Stimulated activated CD4-positive, alpha-beta T cell treated with anti-CD3 and anti-CD28 coated beads, Interleukin-1b, Interleukin-23, amount 100 ng/mL, for 24 hours (primary cell): ENCODE results near the gene OPALIN.

ENCODE experiments used
- DNase-seq, 4 experiments: peaks; one replicate each; pipeline ENCODE4 v3.0.0-alpha.2; 2020; ENCODE audit warnings: low read depth in 4 of 4, low spot score in 1 of 4

Gene OPALIN, protein sequence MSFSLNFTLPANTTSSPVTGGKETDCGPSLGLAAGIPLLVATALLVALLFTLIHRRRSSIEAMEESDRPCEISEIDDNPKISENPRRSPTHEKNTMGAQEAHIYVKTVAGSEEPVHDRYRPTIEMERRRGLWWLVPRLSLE

DNA sequence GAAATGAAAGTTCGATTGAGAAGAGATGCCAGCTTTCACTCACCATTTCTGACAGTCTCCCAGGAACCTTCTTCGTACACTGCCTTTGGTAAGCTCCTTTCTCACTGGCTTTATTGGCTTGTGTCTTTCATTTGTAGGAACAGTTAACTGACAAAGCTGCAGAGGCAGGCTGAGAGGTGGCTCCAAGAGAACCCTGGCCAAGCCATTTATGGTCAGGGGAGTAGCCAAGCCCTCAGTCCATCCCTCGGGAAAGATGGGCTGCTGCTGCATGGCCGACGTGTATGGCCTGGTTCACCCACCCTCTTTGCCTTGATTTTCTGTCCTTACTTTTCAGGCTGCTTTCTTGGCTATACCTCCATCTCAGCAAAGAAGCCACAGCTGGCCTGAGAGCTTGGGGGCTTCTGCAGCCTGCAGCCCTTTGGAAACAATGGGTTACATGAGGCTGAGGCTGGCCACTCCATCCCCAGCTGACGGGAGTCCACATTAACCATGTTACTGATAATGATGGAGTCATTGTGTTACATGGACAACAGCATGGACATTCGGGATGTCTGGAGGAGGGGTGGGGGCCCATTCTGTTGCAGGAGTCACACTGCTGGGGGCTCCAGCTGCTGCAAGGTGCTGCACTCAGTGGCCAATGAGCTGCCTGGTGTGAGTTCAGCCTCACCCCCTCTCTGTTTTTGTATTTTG lies at the start of gene OPALIN:
Gene OPALIN, minus strand, starts transcription at position 152 of the 690 bp plus-strand sequence. Its CDS starts 106 bp downstream, at position 46.
- DNase-seq, result no peak

DNA sequence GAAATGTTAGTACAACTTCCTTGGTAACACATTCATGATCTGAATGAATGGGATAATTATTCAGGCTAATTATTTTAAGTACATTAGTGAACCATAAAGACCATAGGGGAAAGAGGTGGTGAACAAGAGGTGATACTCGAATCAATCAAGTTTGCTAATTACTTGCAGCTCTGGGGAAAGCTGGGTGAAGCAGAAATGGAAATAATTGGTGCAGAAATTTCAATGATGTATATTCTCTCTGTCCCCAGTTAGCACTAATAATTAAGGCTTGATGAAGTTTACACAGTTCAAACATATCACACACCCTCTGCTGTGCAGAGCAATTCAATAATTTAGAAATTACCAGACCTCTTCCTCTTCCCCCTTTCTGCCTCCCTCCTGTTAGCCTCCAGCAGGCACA lies 49.4 kb upstream of the OPALIN start:
- no peak for DNase-seq

DNA sequence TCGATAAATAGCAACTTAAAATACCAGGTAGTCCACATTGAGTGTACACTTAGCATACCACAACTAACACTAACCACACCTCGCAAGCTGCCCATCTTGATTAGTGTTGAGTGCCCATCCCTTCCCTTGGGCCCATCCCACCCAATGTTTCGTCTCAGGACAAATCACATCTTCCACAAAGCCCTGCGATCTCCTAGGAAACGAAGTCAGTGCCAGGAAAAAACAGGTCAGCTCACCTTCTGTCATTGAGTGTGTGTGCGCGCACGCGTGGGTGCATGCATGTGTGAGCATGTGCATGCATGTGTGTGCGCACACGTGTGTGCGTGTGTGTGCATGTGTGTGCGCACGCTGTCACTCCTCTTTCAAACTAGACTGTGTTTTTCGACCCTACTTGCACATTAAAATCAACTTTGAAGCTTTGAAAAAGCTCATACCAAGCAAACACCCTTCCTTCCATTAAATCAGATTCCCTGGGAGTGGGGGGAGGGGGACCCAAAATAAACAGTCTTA lies 48.8 kb upstream of the OPALIN start:
- no peak for DNase-seq

DNA sequence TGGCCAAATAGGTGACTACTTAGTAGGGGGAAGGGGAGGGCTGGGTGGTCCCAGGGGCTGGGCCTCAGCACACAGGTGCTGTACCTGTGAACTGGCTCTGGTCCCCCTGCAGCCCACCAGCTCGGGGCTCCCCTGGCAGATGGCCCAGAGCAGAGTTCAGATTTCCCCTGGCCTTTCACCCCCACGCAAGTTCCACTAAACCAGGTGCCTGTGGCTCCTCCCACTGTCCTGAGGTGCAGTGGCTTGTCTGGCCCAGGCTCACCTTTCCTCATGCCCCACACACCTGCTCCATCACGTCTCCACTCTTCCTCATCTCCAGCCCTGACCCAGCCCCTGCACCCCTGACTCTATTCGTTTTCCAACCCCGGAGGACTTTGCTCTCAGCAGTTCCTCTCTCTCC lies 47.3 kb upstream of the OPALIN start:
- no peak for DNase-seq

DNA sequence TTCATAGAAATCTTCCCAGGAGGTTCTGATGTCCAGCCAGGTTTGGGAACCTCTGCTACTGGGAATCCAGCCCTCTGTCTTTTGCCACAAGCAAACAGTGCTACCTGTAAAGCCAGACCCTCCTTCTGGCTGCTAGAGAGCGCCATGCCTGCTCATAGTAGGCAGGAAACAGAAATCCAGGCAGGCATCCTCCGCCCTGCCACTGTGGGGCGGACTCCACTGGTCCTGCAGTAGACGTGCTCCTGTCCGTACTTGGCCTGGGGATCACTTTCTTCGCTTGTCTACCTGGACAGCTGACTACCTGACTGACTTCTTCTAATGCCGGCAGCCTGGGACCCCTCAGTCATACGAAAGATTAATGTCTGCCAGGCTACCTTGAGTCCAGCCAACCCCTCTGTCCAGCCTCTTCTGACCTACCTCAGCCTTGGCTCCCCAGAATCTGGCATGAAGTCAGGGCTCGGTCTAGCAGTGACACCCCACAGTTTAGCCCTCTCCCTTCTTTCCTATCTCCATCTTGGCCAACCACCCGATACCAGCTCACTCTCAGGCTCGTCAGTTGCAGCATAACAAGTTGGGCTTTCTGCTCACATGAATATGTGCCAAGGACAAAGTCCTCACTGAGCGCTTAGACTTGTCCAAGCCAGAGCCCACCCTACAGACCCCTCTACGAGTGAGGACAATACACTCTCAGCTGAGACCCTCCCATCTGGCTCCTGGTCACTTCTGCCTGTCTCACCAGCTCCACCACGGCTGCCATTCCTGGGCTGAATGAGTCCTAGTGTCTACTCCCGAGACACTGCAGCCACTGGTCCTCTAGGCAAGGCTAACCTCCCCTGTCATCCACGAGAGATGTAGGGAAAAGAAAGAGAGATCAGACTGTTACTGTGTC lies 43.9 kb upstream of the OPALIN start:
- no peak for DNase-seq

DNA sequence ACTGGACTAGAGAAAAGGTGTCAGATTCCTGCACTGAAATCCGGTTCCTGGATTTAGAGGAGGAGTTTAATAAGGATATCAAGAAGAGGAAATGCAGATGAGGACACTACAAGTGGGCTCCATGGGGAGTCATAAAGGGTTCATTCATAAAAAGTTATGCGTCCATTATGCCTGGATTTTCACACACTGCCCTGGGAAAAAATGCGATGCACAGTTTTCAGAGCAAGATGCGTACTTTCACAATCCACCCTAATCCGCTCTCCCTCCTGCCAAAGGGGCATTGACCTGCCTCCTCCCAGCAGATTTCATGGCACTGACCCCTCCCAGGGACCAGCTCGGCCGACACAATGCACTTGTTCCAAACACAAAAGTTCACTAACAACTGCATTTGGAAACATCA lies 42.2 kb upstream of the OPALIN start:
- no peak for DNase-seq

DNA sequence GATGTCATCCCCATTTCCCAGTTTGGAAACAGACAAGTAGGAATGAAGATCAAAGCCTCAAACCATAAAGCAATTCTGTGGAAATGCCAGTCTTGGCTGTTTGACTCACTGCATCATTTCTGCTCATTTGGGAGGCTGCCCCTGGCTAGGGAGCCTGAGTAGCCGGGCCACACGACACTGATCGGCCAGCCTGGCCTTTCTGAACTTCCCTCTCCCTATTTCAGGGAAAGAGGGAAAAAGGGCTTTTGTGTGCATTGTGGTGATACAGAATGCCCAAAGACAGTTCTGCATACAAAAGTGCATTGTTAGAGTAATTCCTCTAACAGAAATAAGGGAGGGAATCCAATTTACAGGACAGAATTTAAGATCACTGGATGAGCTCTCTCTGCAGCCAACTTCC lies 41.7 kb upstream of the OPALIN start:
- DNase-seq, result no peak

DNA sequence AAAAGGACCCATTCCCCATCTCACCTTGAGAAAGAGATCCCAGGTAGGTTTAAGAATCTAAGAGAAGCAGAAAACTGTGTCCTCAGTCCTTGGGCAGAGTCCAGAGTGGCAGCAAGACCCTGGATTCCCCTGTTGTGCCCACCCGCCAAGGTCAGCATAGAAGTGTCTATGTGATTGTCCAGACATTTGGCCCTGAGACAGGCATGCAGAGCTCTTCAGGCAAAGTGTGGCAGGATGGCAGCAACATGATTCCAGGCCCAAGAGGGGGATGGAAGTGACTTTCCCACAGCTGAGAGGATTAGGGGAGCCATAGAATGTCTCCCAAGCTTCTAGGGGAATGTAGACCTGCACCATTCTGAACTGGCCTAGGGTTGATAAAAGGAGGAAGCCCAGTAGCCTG lies 39.1 kb upstream of the OPALIN start:
- DNase-seq, result no peak

DNA sequence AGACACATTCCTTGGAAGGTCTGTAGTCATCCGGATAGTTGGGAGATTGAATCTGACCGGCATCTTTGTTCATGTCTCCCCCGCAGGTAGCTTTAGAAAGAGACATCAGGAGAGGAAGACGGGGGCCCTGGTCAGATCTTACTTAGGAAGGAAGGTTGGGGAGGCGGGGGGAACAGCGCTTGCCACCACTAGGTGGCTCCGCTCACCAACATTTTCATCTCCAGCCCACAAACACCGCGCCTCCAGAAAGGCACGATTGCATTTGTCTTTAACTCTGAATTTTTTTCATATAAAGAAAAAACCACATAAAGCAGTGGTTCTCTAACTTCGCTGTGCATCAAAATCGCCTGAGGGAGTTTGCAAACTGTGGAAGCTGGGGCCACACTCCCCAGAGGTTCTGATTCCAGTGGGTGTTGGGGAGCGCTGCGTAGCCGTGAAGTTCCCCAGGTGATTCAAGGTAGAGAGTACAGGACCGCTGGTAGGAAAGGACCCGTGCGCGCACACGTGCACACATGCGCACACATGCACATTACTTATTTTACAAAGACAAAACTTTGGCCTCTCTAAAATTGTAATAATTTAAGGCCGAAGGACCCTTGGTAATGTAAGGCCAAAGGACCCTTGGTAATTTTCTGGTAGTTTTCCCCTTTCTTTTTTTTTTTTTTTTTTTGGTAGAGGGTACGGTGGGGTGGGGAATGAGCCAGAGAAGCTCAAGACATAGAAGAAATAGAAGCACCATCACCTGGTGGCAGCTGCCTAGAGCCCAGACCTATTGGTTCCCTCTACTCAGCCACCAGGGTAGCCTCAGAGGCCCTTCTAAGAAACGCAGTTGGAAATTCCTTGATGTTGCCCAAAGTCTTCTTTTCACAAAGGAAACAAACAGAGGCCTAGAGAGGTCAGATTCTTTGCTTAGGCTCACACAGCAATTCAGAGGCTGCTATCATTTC lies 37.4 kb upstream of the OPALIN start:
- DNase-seq, result peak; percentile 19 to 43 (median 28)

DNA sequence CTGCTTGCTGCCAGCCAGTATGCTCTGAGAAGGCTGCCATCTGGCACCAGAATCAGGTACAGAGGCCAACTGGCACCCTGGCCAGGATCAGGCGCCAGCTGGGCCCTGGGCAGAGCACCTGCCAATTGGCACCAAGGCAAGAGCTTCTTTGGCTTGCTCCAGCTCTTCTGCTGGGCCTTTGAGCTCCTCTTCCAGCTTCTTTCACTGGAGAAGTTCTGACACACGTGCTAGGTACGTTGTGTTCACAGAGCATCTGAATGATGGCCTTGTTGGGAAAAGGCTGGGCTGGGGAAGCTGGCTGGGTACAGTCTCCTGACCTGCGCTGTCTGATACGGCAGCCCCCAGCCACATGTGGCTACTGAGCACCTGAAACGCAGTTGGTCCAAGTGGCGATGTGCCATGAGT lies 31.7 kb upstream of the OPALIN start:
- no peak for DNase-seq

DNA sequence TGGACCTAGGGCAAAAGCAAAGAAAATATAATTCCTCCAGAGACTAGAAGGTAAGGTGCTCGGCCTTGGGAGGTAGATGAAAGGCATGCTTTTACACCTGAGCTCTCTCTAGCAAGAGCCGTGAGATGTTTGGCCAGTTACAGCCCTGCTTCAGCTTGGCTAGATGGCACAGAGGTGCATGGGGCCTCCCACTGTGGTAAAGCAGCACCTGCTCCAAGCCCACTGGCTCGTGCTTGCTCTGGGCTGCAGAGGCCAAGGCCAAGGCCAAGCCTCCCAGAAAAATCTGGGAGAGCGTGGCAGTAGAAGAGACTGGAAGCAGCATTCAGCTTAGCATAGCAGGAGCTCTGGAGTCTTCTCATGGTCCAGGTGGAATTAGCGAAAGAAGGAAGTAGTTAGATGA lies 31.0 kb upstream of the OPALIN start:
- no peak for DNase-seq

DNA sequence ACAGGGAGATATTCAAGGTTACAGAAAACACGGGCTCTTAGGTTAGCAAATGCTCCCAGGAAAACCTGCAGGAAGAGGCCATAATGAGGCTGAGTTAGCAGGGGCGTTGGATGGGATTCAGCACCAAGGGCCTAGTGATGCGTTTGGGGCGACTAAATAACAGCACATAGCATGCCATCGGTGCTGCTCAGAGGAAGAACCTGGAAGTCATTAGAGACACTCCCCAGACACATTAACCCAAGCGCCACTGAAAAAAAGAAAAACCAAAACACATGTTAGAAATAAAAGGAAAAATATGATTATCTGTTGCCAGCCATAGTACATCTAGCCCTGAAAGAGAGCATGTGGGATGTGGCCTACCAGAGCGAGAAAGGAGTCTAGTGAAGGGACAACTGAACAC lies 28.8 kb upstream of the OPALIN start:
- DNase-seq, result no peak

DNA sequence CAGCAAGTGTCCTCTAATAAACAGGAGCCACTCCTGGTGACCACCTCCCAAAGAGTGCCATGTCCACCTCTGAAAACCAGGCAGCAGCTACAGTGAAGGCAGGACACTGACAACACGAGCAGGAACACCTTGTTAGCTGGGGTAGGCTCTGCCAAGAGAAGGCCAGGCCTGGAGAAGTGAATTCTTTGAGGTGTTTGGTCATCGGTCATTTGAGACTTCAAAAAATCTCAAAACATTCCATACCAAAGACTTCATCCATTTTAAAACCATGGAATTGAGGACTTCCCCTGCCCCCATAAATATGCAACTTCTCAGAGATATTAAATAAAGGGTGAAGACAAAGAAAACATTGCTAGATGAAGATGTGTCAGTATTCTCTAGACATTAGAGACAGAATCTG lies 28.4 kb upstream of the OPALIN start:
- no peak for DNase-seq

DNA sequence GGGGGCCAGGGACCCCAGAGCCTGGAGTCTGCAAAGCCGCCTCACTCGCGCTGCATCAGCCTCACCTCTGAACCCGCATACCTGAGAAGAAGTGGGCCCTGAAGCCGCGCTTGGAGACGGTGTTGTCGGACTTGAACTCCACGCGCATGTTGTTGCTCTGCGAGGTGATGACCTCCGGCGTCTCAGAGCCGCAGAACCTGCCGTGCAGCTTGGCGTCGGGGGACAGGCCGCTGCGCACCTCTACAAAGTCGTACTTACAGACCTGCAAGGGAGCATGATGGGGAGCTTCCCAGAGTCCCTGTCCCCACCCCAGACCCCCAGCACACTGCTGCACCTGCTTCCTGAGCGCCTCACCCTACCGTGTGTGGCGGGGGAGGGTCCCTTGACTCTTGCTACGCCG lies 25.7 kb upstream of the OPALIN start:
- no peak for DNase-seq

DNA sequence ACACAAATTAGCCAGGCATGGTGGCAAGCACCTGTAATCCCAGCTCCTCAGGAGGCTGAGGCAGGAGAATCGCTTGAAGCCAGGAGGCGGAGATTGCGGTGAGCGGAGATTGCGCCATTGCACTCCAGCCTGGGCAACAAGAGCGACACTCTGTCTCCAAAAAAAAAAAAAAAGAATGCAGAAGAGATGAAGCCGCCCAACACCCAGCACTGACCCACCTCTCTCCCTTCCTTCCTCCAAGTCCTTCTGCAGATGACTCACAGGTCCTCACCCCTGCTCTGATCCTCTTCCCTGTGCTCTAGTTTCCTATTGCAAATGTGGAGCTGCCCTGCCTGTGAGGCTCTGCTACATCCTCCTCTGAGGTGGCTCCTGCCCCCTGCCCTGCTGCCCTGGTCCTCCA lies 22.0 kb upstream of the OPALIN start:
- DNase-seq, result no peak

DNA sequence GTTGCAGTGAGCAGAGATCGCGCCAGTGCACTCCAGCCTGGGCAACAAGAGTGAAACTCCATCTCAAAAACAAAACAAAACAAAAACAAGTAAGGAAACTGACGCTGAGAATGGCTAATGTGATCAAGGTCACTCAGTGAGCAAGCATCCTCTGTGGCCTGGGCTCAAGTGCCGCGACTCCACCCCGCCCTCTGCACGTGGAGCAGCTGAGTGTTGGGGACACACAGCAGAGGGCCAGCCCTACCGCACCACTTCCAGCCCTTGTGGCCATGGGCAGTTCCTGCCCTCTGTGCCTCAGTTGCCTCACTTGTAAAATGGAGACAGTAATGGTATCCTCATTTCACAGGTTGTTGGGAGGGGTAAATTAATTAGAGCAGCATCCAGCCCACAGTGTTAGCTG lies 21.0 kb upstream of the OPALIN start:
- no peak for DNase-seq

DNA sequence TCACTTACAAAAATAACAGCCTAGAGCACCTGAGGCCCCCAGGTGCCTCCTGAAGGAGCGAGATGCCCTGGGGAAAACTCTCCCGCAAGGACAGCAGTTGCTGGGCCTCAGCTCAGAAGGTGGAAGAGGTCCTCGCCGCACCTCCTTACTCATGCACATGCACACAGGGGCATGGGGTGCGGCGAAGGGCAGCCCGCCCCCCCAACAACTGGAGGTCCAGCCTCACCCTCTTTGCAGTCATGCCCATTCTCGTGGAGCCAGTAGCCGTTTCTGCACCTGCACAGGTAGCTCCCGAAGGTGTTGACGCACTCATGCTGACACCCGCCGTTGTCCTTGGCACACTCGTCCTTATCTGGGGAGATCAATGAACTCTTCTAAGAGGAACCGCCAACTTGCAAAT lies 19.9 kb upstream of the OPALIN start:
- no peak for DNase-seq

DNA sequence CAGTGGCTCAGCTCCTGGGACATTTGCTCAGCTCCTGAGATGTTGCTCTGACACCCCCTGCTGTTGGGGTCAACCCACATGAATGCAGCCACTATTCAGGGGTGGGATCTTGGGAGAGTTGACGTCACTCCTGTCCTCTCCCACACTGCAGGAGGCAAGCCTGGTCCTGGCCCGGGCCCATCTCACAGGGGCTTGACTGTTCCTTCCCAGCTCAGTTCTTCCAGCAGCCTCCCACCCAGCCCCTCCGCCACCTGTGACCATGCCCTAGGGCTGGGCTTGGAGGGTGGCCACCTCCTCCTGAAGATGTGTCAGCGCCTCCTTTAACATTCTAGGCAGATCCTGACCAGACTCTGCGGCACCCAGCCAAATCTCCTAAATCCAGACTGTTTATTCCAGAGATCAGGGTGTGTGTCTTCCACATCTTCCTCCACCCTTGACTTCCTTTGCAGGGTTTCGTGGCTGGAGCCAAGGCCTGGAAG lies 19.1 kb upstream of the OPALIN start:
- DNase-seq, result no peak

DNA sequence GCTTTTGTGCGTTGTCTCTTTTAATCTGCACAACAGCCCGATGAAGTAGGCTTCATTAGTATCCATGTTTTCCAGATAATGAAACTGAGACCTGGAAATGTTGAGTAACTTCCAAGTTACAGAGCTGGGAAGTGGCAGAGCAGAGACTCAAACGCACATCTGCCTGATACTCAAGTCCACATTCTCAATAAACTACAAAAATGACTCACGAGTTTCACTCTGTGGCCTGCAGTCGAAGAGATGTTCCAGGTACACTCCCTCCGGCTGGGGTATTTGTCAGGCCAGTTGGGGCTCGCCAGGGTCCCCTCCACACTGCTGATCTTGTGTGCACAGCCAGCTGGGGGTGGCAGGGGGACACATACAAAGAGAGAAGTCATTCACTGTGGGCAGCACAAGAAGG lies 17.7 kb upstream of the OPALIN start:
- no peak for DNase-seq

DNA sequence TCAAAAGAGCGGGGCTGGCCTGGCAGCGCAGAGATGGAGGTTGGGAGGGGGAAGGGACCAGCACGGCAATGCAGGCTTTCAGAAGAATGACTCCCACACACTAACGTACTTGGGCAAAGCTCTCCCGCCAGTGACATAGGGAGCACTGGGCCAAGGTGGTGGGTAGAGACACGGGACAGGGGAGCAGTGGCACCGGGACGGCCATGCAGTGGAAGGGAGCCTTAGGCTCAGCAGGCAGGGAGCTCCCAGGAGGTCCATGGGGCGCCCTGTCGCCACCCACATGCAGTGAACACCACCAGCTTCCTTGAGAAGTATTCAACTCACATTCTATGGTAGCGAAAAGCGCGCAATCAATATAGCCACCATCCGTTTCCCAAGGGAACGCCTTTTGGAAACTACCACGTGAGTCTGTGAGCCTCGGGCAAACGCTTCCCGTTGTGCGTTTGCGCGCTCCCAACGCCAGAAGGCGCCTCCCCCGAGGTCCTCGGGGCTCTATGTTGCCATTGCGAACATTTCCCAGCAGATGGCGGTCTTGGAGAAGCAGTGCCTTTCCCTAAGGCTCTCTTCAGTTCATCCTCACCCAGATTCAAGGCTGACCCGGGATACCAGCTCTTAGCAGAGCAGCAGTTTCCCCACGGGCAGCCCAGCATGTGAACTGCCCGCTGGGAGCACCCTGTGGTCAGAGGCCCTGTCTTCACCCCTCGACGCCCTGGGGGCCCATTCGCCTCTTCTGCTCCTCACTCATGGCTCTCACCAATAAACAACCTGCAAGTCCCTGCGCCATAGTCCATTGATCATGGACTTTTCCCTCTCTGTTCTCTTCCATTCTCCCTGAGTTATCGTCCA lies 16.4 kb upstream of the OPALIN start:
- peak; percentile 41 to 62 (median 53) for DNase-seq
